ES-I3 (cell line): ENCODE measurements around the gene RTN4R.

Source experiments
- H3K36me3 ChIP-seq: 2 replicates; pipeline ENCODE4 v1.6.1; 2013; ENCODE audit warnings: mild to moderate bottlenecking, low read length, control low read depth, moderate library complexity; ENCODE audit not compliant: insufficient read depth
- H3K4me1 ChIP-seq: 2 replicates; pipeline ENCODE4 v1.6.1; 2013; ENCODE audit warnings: mild to moderate bottlenecking, control low read depth, low read length; ENCODE audit not compliant: insufficient read depth
- H3K9ac ChIP-seq: 2 replicates; pipeline ENCODE4 v1.6.1; 2013; ENCODE audit warnings: low read depth, mild to moderate bottlenecking, low read length, moderate library complexity
- H3K9me3 ChIP-seq: 2 replicates; pipeline ENCODE4 v1.6.1; 2013; ENCODE audit warnings: mild to moderate bottlenecking, low read length, moderate library complexity; ENCODE audit not compliant: control insufficient read depth, insufficient read depth

RTN4R gene

GRCh38 chr22:20233351-20234313 is 34.5 kb downstream of the RTN4R start:
- Histone ChIP-seq H3K4me1 (peaks cover 8% of the 10 kb centered on the region; the same call in 1 of the 2 replicates), H3K9ac (no peak overlapping the region), H3K36me3 (no peaks in the 10 kb centered on the region), H3K9me3 (no peaks in the 10 kb centered on the region)

GRCh38 chr22:20232781-20233180 is 35.3 kb downstream of the RTN4R start:
- no peak overlapping the region for H3K9ac ChIP-seq
- peaks cover 1% of the 10 kb centered on the region; the same call in 1 of the 2 replicates for H3K4me1 ChIP-seq
- H3K36me3 ChIP-seq, result no peaks in the 10 kb centered on the region
- no peaks in the 10 kb centered on the region for H3K9me3 ChIP-seq

GRCh38 chr22:20232237-20232598 is 35.9 kb downstream of the RTN4R start:
- H3K4me1 ChIP-seq, result no peaks in the 10 kb centered on the region
- H3K9me3 ChIP-seq, result no peaks in the 10 kb centered on the region
- H3K9ac ChIP-seq, result no peak overlapping the region
- no peaks in the 10 kb centered on the region for H3K36me3 ChIP-seq

- H3K9me3 ChIP-seq, result no peaks in the 10 kb centered on the region
- no peaks in the 10 kb centered on the region for H3K4me1 ChIP-seq
- H3K36me3 ChIP-seq, result no peaks in the 10 kb centered on the region
- H3K9ac ChIP-seq, result no peak overlapping the region
Measured at GRCh38 chr22:20231514-20232236, 36.4 kb downstream of the RTN4R start.

- no peaks in the 10 kb centered on the region for H3K36me3 ChIP-seq
- no peak overlapping the region for H3K9ac ChIP-seq
- no peaks in the 10 kb centered on the region for H3K9me3 ChIP-seq
- no peaks in the 10 kb centered on the region for H3K4me1 ChIP-seq
Measured at GRCh38 chr22:20230777-20231420, 37.2 kb downstream of the RTN4R start.

- H3K36me3 ChIP-seq, result no peaks in the 10 kb centered on the region
- H3K4me1 ChIP-seq, result no peaks in the 10 kb centered on the region
- no peak overlapping the region for H3K9ac ChIP-seq
- no peaks in the 10 kb centered on the region for H3K9me3 ChIP-seq
Measured at GRCh38 chr22:20229916-20230775, 38.0 kb downstream of the RTN4R start.

GRCh38 chr22:20228939-20229272 is 39.2 kb downstream of the RTN4R start:
- H3K36me3 ChIP-seq, result no peaks in the 10 kb centered on the region
- no peak overlapping the region for H3K9ac ChIP-seq
- H3K4me1 ChIP-seq, result no peaks in the 10 kb centered on the region
- H3K9me3 ChIP-seq, result no peaks in the 10 kb centered on the region

- no peaks in the 10 kb centered on the region for H3K36me3 ChIP-seq
- H3K4me1 ChIP-seq, result no peaks in the 10 kb centered on the region
- H3K9ac ChIP-seq, result no peak overlapping the region
- H3K9me3 ChIP-seq, result no peaks in the 10 kb centered on the region
Measured at GRCh38 chr22:20228055-20228938, 39.8 kb downstream of the RTN4R start.

- H3K9ac ChIP-seq, result no peak overlapping the region
Measured at GRCh38 chr22:20227363-20227762, 40.8 kb downstream of the RTN4R start.

GRCh38 chr22:20226760-20227350 is 41.3 kb downstream of the RTN4R start:
- Histone ChIP-seq H3K36me3 (no peaks in the 10 kb centered on the region), H3K9ac (no peak overlapping the region), H3K9me3 (no peaks in the 10 kb centered on the region), H3K4me1 (no peaks in the 10 kb centered on the region)

More at GRCh38 chr22:20227363-20227762, 40.8 kb downstream of the RTN4R start:
- Histone ChIP-seq H3K36me3 (no peaks in the 10 kb centered on the region), H3K4me1 (no peaks in the 10 kb centered on the region), H3K9me3 (no peaks in the 10 kb centered on the region)

- no peaks in the 10 kb centered on the region for H3K9me3 ChIP-seq
- H3K36me3 ChIP-seq, result no peaks in the 10 kb centered on the region
- H3K4me1 ChIP-seq, result no peaks in the 10 kb centered on the region
- no peak overlapping the region for H3K9ac ChIP-seq
Measured at GRCh38 chr22:20226077-20226716, 41.9 kb downstream of the RTN4R start.

GRCh38 chr22:20225693-20225966 is 42.5 kb downstream of the RTN4R start:
- H3K9me3 ChIP-seq, result no peaks in the 10 kb centered on the region
- no peaks in the 10 kb centered on the region for H3K4me1 ChIP-seq
- no peaks in the 10 kb centered on the region for H3K36me3 ChIP-seq
- no peak overlapping the region for H3K9ac ChIP-seq
